HepG2 (cell line): ENCODE data around the gene EEPD1. TPM values are rescaled to one million over a fixed set of nuclear protein-coding genes. Genes with fewer than 3 reads are reported as not detected.

Source experiments
- BRCA1 ChIP-seq: sonication (generic); formaldehyde crosslinking; IDR thresholded peaks from 2 replicates; pipeline ENCODE4 v1.4.0; 2020; ENCODE audit warnings: missing genetic modification reagents
- FOXA1 ChIP-seq, 2 experiments: fragments of 450-650 bp in 1 of 2; sonication (generic) in 1 of 2; formaldehyde crosslinking in 1 of 2; IDR thresholded peaks; 2 replicates each; pipeline versions ENCODE4 v1.4.0 to v1.6.1; 2016 to 2020; ENCODE audit warnings: missing genetic modification reagents in 1 of 2
- HIVEP1 ChIP-seq: sonication (generic); formaldehyde crosslinking; IDR thresholded peaks from 2 replicates; pipeline ENCODE4 v1.4.0; 2020; ENCODE audit warnings: mild to moderate bottlenecking, missing genetic modification reagents
- HMGXB4 ChIP-seq, 2 experiments: sonication (generic) in 1 of 2; formaldehyde crosslinking in 1 of 2; IDR thresholded peaks; 2 replicates each; pipeline versions ENCODE4 v1.4.0 to v1.6.1; 2018 to 2020; ENCODE audit warnings: missing genetic modification reagents in 2 of 2, borderline replicate concordance in 1 of 2, low read depth in 1 of 2, mild to moderate bottlenecking in 1 of 2, missing biosample characterization in 1 of 2
- KLF6 ChIP-seq: IDR thresholded peaks from 2 replicates; pipeline ENCODE4 v1.8.0; 2016; ENCODE audit warnings: missing biosample characterization, missing genetic modification reagents
- MAZ ChIP-seq, 2 experiments: sonication (generic) in 1 of 2; formaldehyde crosslinking in 1 of 2; IDR thresholded peaks; 2 replicates each; pipeline versions ENCODE4 v1.5.0 to v1.6.1; 2012 to 2020; ENCODE audit warnings: low read depth in 2 of 2, mild to moderate bottlenecking in 2 of 2, borderline replicate concordance in 1 of 2, improper control_type of control experiment in 1 of 2, low read length in 1 of 2, missing genetic modification reagents in 1 of 2, moderate library complexity in 1 of 2
- MLX ChIP-seq: IDR thresholded peaks from 2 replicates; pipeline ENCODE4 v1.6.1; 2016
- MTA1 ChIP-seq: sonication (generic); formaldehyde crosslinking; IDR thresholded peaks from 2 replicates; pipeline ENCODE4 v1.4.0; 2020; ENCODE audit warnings: missing genetic modification reagents, mild to moderate bottlenecking, borderline replicate concordance
- RXRA ChIP-seq: sonication (generic); formaldehyde crosslinking; IDR thresholded peaks from 2 replicates; pipeline ENCODE4 v1.5.1; 2020; ENCODE audit warnings: missing genetic modification reagents
- SALL2 ChIP-seq: sonication (generic); formaldehyde crosslinking; IDR thresholded peaks from 2 replicates; pipeline ENCODE4 v1.8.1; 2023; ENCODE audit warnings: mild to moderate bottlenecking, missing genetic modification reagents, inconsistent platforms
- SAP130 ChIP-seq: IDR thresholded peaks from 2 replicates; pipeline ENCODE4 v1.6.1; 2016; ENCODE audit warnings: low read depth
- SNAI1 ChIP-seq: sonication (generic); formaldehyde crosslinking; IDR thresholded peaks from 2 replicates; pipeline ENCODE4 v1.5.0; 2020; ENCODE audit warnings: mild to moderate bottlenecking, missing genetic modification reagents, borderline replicate concordance
- ZBTB25 ChIP-seq: IDR thresholded peaks from 2 replicates; pipeline ENCODE4 v1.6.1; 2018; ENCODE audit warnings: missing genetic modification reagents
- ZNF232 ChIP-seq: sonication (generic); formaldehyde crosslinking; IDR thresholded peaks from 2 replicates; pipeline ENCODE4 v1.4.0; 2020; ENCODE audit warnings: missing genetic modification reagents, borderline replicate concordance
- ZNF607 ChIP-seq: sonication (generic); formaldehyde crosslinking; IDR thresholded peaks from 2 replicates; pipeline ENCODE4 v1.5.1; 2020; ENCODE audit warnings: missing genetic modification reagents, mild to moderate bottlenecking, borderline replicate concordance
- ZNF746 ChIP-seq: sonication (generic); formaldehyde crosslinking; IDR thresholded peaks from 2 replicates; pipeline ENCODE4 v1.8.0; 2022; ENCODE audit warnings: mild to moderate bottlenecking, missing genetic modification reagents
- polyA plus RNA-seq, 8 experiments: library from polyadenylated mRNA; depleted of rRNA in 3 of 8; stranded (reverse) in 7 of 8; unstranded in 1 of 8; fragments of >200 nt; fragmentation: Illumina TruSeq in 4 of 8; extraction: Trizol in 4 of 8; gene quantifications; 2 replicates each; pipeline versions ENCODE4 v1.2.1 to v1.2.3, GENCODE V29; 2011 to 2016; ENCODE audit warnings: low read depth in 4 of 8, missing spikeins in 1 of 8, mixed read lengths in 1 of 8; ENCODE audit not compliant: insufficient read depth in 1 of 8
- total RNA-seq, 5 experiments: library from RNA; depleted of rRNA; stranded (reverse); fragments of >200 nt; fragmentation: Illumina TruSeq; extraction: Trizol; gene quantifications; 2 replicates each; pipeline ENCODE4 v1.2.3, GENCODE V29; 2016; ENCODE audit warnings: low read depth in 1 of 5
- TF ChIP-seq, protein P1 (sequence below), 2 experiments: sonication (generic) in 1 of 2; formaldehyde crosslinking in 1 of 2; IDR thresholded peaks; 2 replicates each; pipeline versions ENCODE4 v1.4.0 to v1.6.1; 2016 to 2020; ENCODE audit warnings: borderline replicate concordance in 1 of 2, low read depth in 1 of 2, mild to moderate bottlenecking in 1 of 2, missing genetic modification reagents in 1 of 2

Gene EEPD1
- total and polyA plus RNA-seq, 2 of the 13 experiments (the other 11 are each of a cell fraction or from before 2014, with no cell fraction given): 10.1 to 16.4 TPM

DNA sequence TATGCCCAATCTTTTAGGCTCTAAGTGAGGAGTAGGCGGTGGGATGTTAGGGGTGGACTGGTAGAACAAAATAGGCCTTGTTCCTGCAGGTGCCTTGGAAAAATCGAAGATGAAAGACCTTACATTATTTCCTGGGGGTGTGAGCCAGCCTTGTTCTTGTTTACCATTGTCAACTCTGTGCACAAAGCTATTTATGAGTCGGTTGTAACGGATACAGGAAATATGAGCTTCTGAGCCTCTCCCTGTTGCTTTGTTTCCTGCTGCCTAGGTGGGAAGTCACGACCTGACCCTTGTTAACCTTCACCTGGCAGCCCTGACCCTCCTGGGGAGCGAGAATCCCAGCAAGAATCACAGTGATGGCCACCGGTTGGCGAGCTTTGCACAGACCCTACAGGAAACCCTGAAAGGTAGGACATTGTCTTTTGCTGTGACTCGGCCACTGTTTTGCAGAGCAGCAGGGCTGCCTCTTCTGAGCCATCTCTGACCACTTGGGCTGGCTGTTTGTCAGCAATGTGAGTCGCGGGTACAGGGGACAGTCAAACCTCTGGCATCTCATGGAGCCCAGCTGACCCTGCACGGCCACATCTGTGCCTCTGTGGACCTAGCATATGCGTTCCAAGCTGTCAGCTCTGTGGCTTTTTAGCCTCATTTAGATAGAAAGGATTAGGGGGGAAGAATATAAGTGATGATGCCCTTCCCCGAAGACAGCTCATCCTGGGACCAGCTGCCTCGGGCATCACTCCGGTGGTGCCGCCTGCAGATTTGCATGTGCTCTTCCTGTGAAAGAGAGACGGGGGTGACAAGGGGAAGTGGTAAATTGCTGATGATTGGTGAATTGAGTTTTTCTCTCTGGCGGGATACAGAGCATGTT, 134.6 kb downstream of the EEPD1 start (continued):
- TF ChIP-seq, protein P1, sequence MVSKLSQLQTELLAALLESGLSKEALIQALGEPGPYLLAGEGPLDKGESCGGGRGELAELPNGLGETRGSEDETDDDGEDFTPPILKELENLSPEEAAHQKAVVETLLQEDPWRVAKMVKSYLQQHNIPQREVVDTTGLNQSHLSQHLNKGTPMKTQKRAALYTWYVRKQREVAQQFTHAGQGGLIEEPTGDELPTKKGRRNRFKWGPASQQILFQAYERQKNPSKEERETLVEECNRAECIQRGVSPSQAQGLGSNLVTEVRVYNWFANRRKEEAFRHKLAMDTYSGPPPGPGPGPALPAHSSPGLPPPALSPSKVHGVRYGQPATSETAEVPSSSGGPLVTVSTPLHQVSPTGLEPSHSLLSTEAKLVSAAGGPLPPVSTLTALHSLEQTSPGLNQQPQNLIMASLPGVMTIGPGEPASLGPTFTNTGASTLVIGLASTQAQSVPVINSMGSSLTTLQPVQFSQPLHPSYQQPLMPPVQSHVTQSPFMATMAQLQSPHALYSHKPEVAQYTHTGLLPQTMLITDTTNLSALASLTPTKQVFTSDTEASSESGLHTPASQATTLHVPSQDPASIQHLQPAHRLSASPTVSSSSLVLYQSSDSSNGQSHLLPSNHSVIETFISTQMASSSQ (IDR thresholded peaks at IDR 0.05; ENCODE audit: low read depth): peak; percentile 93
- TF ChIP-seq, protein P1 (CRISPR knock-in tag; IDR thresholded peaks at IDR 0.05; ENCODE audit: borderline replicate concordance): peak; percentile 94
- TF ChIP-seq SALL2 (CRISPR knock-in tag): peak; percentile 76
- TF ChIP-seq ZNF746 (CRISPR knock-in tag): peak; percentile 75; the same call in 1 of the 2 replicates
- TF ChIP-seq KLF6 (CRISPR knock-in tag): 0 out of 2 replicates have a peak, but pooled peaks have one; percentile 54
- peak; percentile 80; the same call in 1 of the 2 replicates for TF ChIP-seq ZBTB25 (CRISPR knock-in tag)
- TF ChIP-seq ZNF232 (CRISPR knock-in tag): peak; percentile 78
- TF ChIP-seq FOXA1 (IDR thresholded peaks at IDR 0.05): peak; percentile 82
- TF ChIP-seq FOXA1 (CRISPR knock-in tag; IDR thresholded peaks at IDR 0.05): peak; percentile 92
- no peak for TF ChIP-seq MAZ (IDR thresholded peaks at IDR 0.05; ENCODE audit: borderline replicate concordance, low read depth, low read length)
- TF ChIP-seq MAZ (CRISPR knock-in tag; IDR thresholded peaks at IDR 0.05; ENCODE audit: low read depth): peak; percentile 34; the same call in 1 of the 2 replicates
- peak; percentile 64; the same call in 1 of the 2 replicates for TF ChIP-seq BRCA1
- no peak; the same call in 1 of the 2 replicates for TF ChIP-seq ZNF607 (CRISPR knock-in tag)
- 0 out of 2 replicates have a peak, but pooled peaks have one; percentile 34 for TF ChIP-seq SNAI1 (CRISPR knock-in tag)
- peak in 1 of 2 experiments; percentile 73; a peak in 2 of 4 replicates for TF ChIP-seq HMGXB4 (CRISPR knock-in tag; IDR thresholded peaks at IDR 0.05; ENCODE audit: borderline replicate concordance in 1 of 2, low read depth in 1 of 2)
- TF ChIP-seq SAP130 (CRISPR knock-in tag): peak; percentile 85
- TF ChIP-seq MLX (CRISPR knock-in tag): peak; percentile 89
- 0 out of 2 replicates have a peak, but pooled peaks have one; percentile 39 for TF ChIP-seq MTA1 (CRISPR knock-in tag)
- peak; percentile 97 for TF ChIP-seq RXRA
- TF ChIP-seq HIVEP1: peak; percentile 83
